DND-41 (cell line): ENCODE measurements around the gene JMJD6.

Experiments used
- EZH2 ChIP-seq: IDR thresholded peaks from 3 replicates; pipeline ENCODE4 v1.6.1; 2012; ENCODE audit warnings: borderline replicate concordance, low read depth, mild to moderate bottlenecking, moderate library complexity, low read length, inconsistent platforms; ENCODE audit not compliant: severe bottlenecking
- TF ChIP-seq, protein P1 (sequence below): IDR thresholded peaks from 2 replicates; pipeline ENCODE4 v1.5.1; 2012; ENCODE audit warnings: borderline replicate concordance, low read length, moderate library complexity, mild to moderate bottlenecking; ENCODE audit not compliant: poor library complexity, severe bottlenecking; ENCODE audit errors: extremely low read depth

DNA sequence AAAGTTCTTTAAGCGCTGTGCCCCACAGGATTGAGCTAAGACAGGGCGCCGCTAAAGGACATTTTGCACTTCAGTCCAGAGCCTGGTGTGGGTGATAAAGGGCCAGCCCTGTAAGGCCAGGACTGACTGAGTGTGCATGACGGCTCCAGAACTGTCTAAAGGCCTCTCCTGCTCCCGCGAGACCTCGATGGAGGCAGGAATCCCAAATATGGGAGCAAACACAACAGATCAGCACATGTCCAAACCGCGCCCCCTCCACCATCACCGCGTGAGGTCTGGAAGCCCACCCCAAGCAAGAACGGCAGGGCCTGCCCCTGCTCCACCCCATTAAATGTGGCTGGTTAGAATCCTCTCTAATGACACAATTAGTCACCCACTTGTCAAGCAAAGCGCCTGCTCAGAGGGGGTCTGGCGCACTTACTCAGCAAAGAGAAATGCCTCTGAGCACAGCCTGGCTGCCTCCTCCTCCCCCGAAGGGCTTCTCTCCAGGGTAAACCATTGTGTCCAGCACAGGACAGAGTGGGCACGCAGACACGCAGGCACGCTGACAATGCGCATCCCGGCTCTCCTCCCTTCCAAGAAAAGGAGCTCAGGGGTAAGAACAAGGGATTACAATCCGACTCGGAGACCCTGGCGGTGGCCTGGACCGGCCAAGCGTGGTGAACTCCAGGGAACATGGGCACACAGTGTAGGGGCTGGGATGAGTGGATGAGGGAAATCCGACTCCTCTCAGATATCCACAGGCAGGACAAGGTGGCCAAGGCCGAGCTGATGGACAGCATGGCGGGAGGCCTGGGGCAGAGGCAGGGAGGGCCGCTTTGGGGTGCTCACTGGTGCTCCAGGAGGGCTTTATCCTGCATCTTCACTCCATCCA, 17.1 kb downstream of the JMJD6 start:
- TF ChIP-seq, protein P1, sequence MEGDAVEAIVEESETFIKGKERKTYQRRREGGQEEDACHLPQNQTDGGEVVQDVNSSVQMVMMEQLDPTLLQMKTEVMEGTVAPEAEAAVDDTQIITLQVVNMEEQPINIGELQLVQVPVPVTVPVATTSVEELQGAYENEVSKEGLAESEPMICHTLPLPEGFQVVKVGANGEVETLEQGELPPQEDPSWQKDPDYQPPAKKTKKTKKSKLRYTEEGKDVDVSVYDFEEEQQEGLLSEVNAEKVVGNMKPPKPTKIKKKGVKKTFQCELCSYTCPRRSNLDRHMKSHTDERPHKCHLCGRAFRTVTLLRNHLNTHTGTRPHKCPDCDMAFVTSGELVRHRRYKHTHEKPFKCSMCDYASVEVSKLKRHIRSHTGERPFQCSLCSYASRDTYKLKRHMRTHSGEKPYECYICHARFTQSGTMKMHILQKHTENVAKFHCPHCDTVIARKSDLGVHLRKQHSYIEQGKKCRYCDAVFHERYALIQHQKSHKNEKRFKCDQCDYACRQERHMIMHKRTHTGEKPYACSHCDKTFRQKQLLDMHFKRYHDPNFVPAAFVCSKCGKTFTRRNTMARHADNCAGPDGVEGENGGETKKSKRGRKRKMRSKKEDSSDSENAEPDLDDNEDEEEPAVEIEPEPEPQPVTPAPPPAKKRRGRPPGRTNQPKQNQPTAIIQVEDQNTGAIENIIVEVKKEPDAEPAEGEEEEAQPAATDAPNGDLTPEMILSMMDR, result no peak
- TF ChIP-seq EZH2, result no peak
